Mononuclear cell (primary cell): Measurements from ENCODE around the gene RTRAF. TPM values are rescaled to one million over a fixed set of nuclear protein-coding genes. Genes with fewer than 3 reads are reported as not detected.

Experiments
- H3K27me3 ChIP-seq: 2 replicates; pipeline ENCODE4 v1.6.0; 2011; ENCODE audit warnings: low read length, control low read depth; ENCODE audit not compliant: insufficient read depth
- H3K4me1 ChIP-seq: 2 replicates; pipeline ENCODE4 v1.5.1; 2011; ENCODE audit warnings: mild to moderate bottlenecking, low read length, control low read depth; ENCODE audit not compliant: insufficient read depth
- H3K4me3 ChIP-seq: 2 replicates; pipeline ENCODE4 v1.5.1; 2011; ENCODE audit warnings: mild to moderate bottlenecking, low read length, moderate library complexity
- H3K9me3 ChIP-seq: 2 replicates; pipeline ENCODE4 v1.5.1; 2011; ENCODE audit warnings: low read depth, mild to moderate bottlenecking, control low read depth, low read length
- total RNA-seq: library from RNA; depleted of rRNA; stranded (reverse); fragments of >200 nt; gene quantifications from one replicate; pipeline ENCODE4 v1.2.3, GENCODE V29; 2012

The RTRAF gene
- total RNA-seq: 99.7 TPM

GRCh38 chr14:51989293-51990234 is at the start of gene RTRAF:
TSS of gene RTRAF (plus strand) at chr14:51989546. CDS start at chr14:51989640, 94 bp downstream.
- Histone ChIP-seq H3K9me3 (no peaks in the 10 kb centered on the region), H3K4me3 (peak within 1 kb of the TSS; percentile 90)

DNA sequence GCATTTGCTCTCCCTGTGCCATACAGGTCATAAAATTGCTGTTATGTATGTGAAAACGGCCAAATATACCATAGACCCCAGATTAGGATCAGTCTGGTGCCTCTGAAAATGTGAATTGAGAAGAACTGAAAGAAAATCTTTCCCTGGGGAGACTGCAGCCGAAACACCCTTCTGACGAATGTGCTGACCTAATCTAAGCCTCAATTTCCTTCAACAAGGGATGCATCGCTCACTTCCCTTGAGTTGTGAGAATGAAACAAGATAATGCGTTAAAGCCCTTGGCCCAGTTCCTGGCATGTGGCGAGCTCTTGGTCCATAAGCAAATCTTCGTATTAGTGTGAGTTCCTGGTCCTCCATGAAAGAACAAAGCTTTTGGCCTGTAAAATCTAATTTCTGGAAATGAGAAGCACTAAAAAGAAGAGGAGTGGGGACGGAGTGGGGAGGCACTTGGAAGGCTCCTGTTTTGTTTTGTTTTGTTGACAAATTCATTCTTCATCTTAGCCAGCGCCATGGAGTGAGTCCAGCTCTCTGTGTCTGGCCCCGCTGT is 49.5 kb upstream of the RTRAF start:
- Histone ChIP-seq H3K4me3 (no peak overlapping the region), H3K4me1 (no peaks in the 10 kb centered on the region), H3K27me3 (no peaks in the 10 kb centered on the region), H3K9me3 (no peaks in the 10 kb centered on the region)

More at GRCh38 chr14:51989293-51990234, at the start of gene RTRAF:
- peaks cover 13% of the 10 kb centered on the region for H3K4me1 ChIP-seq
- H3K27me3 ChIP-seq: no peaks in the 10 kb centered on the region

GRCh38 chr14:51942971-51943370 is 46.4 kb upstream of the RTRAF start:
- H3K27me3 ChIP-seq: no peaks in the 10 kb centered on the region
- H3K4me1 ChIP-seq: no peaks in the 10 kb centered on the region
- no peaks in the 10 kb centered on the region for H3K9me3 ChIP-seq
- H3K4me3 ChIP-seq: no peak overlapping the region

GRCh38 chr14:51950007-51950406 is 39.3 kb upstream of the RTRAF start:
- Histone ChIP-seq H3K9me3 (no peaks in the 10 kb centered on the region), H3K4me1 (no peaks in the 10 kb centered on the region), H3K27me3 (no peaks in the 10 kb centered on the region), H3K4me3 (no peak overlapping the region)

GRCh38 chr14:51951656-51952055 is 37.7 kb upstream of the RTRAF start:
- H3K27me3 ChIP-seq: no peaks in the 10 kb centered on the region
- no peaks in the 10 kb centered on the region for H3K4me1 ChIP-seq
- no peaks in the 10 kb centered on the region for H3K9me3 ChIP-seq
- no peak overlapping the region for H3K4me3 ChIP-seq

DNA sequence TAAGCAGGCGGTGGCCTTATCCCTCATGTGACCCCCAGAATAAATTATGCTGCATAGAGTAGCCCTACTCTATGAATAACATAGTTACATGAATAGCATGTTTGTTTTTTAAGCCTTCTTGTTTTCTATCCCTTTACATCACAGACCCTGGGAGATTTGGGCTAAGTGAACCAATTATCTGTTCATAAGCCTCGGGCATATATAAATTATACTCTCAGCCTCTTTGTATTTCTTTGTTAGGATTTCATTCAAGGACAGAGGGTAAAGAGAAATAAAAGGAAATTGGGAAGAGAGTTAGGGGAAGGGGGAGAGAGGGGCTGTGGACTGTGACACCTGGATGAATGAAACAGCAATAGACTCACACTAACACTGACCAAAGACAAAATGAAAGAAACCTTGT is 35.3 kb upstream of the RTRAF start:
- Histone ChIP-seq H3K4me1 (no peaks in the 10 kb centered on the region), H3K4me3 (no peak overlapping the region), H3K27me3 (no peaks in the 10 kb centered on the region), H3K9me3 (no peaks in the 10 kb centered on the region)

- Histone ChIP-seq H3K4me1 (no peaks in the 10 kb centered on the region), H3K4me3 (no peak overlapping the region), H3K9me3 (no peaks in the 10 kb centered on the region), H3K27me3 (no peaks in the 10 kb centered on the region)
Measured at GRCh38 chr14:51954657-51955056, 34.7 kb upstream of the RTRAF start.

- Histone ChIP-seq H3K4me3 (no peak overlapping the region), H3K27me3 (no peaks in the 10 kb centered on the region), H3K9me3 (no peaks in the 10 kb centered on the region), H3K4me1 (peaks cover 5% of the 10 kb centered on the region)
Measured at GRCh38 chr14:51957950-51958349, 31.4 kb upstream of the RTRAF start.

DNA sequence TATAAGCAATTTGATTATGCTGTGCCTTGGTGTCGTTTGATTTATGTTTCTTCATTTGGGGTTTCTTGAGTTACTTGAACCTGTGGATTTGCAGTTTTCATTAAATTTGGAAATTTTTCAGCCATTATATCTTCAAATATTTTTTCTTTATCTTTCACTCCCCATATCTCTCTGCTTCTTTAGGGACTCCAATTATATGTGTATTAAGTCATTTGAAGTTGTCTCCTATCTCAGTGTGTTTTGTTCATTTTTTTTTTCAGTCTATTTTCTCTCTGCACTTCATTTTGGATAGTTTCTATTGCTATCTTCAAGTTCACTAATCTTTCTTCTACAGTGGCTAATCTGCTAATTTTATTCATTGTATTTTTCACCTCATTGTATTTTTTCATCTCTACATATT is 29.4 kb upstream of the RTRAF start:
- Histone ChIP-seq H3K4me1 (peaks cover 5% of the 10 kb centered on the region), H3K27me3 (no peaks in the 10 kb centered on the region), H3K4me3 (no peak overlapping the region), H3K9me3 (no peaks in the 10 kb centered on the region)

DNA sequence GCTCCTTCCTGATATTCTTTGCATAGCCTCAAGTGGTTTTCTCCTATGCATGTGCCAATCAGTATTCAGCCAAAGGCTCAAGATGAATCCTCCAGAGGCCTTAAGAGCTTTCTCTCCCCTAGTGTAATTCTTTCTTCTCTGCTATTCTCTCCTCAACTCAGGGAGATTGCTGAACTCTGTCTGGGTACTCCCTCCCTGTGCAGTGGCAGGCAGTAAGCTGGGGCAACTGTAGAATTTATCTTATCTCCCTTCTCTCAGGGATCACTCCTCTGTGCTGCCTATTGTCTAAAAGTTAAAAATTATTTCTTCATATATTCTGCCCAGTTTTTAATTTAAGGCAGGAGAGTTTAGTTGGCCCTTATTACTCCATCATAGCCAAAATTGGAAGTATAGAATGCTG is 28.5 kb upstream of the RTRAF start:
- Histone ChIP-seq H3K9me3 (no peaks in the 10 kb centered on the region), H3K4me1 (peaks cover 5% of the 10 kb centered on the region), H3K27me3 (no peaks in the 10 kb centered on the region), H3K4me3 (no peak overlapping the region)

GRCh38 chr14:51962711-51963110 is 26.6 kb upstream of the RTRAF start:
- Histone ChIP-seq H3K4me1 (peaks cover 5% of the 10 kb centered on the region), H3K4me3 (no peak overlapping the region), H3K27me3 (no peaks in the 10 kb centered on the region), H3K9me3 (no peaks in the 10 kb centered on the region)

DNA sequence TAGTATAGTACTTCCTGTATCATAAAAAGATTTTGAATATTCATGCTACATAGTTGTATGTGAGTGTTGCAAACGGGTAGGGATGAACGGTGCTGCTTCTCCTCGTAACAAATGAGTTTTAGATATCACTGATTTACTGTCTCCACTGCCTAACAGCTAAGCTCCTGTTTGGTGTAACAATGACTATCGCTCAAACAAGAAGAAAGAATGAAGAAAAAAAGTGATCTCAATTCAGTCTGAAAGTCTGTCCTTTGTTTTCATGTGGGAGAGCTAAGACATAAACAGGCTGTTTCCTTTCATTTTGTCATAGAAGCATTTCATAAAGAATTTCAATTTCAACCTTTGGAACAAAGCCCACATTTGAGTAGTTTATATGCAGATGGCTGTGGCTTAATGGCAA is 26.1 kb upstream of the RTRAF start:
- no peaks in the 10 kb centered on the region for H3K27me3 ChIP-seq
- H3K9me3 ChIP-seq: no peaks in the 10 kb centered on the region
- no peak overlapping the region for H3K4me3 ChIP-seq
- H3K4me1 ChIP-seq: peaks cover 5% of the 10 kb centered on the region

DNA sequence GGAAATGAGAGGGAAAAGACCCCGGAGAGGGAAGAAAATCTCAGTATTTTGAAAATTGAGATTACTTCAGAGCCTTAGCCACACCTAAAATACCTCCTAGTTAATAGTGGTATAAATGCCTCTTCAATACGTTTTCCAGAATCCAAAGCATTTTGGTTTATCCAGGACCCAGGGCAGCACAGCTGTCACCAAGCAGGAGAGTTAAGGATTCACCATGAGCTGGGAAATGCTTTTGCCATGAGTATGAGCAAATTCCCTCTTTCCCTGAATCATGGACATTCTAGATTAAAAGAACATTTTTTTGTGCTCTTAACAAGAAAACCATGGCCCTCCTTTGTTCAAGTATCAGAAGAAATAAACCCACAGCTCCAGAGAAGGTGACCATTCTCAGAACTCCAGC is 21.8 kb upstream of the RTRAF start:
- H3K4me1 ChIP-seq: peaks cover 4% of the 10 kb centered on the region
- no peak overlapping the region for H3K4me3 ChIP-seq
- no peaks in the 10 kb centered on the region for H3K27me3 ChIP-seq
- no peaks in the 10 kb centered on the region for H3K9me3 ChIP-seq

GRCh38 chr14:51969852-51970540 is 19.4 kb upstream of the RTRAF start:
- no peaks in the 10 kb centered on the region for H3K27me3 ChIP-seq
- H3K4me3 ChIP-seq: no peak overlapping the region
- H3K4me1 ChIP-seq: no peaks in the 10 kb centered on the region
- no peaks in the 10 kb centered on the region for H3K9me3 ChIP-seq

- H3K9me3 ChIP-seq: no peaks in the 10 kb centered on the region
- no peak overlapping the region for H3K4me3 ChIP-seq
- H3K27me3 ChIP-seq: no peaks in the 10 kb centered on the region
- no peaks in the 10 kb centered on the region for H3K4me1 ChIP-seq
Measured at GRCh38 chr14:51972566-51972965, 16.8 kb upstream of the RTRAF start.
